Pulmonary artery endothelial cell (primary cell): ENCODE data around the gene PPP1R12C. TPM values are rescaled to one million over a fixed set of nuclear protein-coding genes. Genes with fewer than 3 reads are reported as not detected.
A peak's percentile ranks its signal among the peaks of the same experiment; 100 is the strongest.
"Not testable (repeated sequence)": the region's sequence is repeated elsewhere in the genome, so short reads cannot be mapped to it uniquely, and the experiment has no call there.

Source experiments
- DNase-seq: peaks from one replicate; pipeline ENCODE4 v3.0.0-alpha.2; 2011; ENCODE audit warnings: low read depth, low spot score
- total RNA-seq: library from RNA; depleted of rRNA; stranded (reverse); fragments of >200 nt; gene quantifications from 2 replicates; pipeline ENCODE4 v1.2.3, GENCODE V29; 2014

PPP1R12C gene
- total RNA-seq, result 34.8 and 37.1 TPM in 2 replicates

DNA sequence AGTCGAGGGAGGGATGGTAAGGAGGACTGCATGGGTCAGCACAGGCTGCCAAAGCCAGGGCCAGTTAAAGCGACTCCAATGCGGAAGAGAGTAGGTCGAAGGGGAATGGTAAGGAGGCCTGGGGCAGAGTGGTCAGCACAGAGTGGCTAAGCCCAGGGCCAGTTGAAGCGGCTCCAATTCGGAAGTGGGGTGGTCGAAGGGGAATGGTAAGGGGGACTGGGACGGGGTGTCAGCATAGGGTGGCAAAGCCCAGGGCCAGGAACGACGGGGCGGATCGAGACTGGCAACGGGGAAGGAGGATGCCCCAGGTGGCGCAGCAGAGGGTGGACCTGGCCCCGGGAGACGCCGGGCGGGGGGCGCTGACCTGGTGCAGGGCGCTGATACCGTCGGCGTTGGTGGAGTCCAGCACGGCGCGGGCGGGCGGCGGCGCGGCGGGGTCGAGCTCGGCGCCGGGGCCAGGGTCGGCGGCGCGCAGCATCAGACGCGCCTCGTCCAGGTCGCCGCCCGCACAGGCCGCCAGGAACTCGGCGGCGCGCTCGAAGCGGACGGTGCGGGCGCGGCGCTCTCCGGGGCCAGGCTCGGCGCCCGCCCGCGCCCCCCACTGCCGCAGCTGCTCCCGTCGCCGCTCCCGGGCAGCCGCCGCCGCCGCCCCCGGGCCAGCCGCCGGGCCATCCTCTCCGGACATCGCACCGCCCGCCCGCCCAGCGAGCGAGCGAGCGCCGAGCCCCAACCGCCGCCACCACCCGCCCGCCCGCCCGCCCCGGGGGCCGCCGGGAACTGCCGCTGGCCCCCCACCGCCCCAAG lies at the start of gene PPP1R12C:
Gene PPP1R12C (minus strand): TSS at position 779 of the 804 bp plus-strand sequence. CDS start 94 bp downstream, at position 685.
- no peak for DNase-seq

DNA sequence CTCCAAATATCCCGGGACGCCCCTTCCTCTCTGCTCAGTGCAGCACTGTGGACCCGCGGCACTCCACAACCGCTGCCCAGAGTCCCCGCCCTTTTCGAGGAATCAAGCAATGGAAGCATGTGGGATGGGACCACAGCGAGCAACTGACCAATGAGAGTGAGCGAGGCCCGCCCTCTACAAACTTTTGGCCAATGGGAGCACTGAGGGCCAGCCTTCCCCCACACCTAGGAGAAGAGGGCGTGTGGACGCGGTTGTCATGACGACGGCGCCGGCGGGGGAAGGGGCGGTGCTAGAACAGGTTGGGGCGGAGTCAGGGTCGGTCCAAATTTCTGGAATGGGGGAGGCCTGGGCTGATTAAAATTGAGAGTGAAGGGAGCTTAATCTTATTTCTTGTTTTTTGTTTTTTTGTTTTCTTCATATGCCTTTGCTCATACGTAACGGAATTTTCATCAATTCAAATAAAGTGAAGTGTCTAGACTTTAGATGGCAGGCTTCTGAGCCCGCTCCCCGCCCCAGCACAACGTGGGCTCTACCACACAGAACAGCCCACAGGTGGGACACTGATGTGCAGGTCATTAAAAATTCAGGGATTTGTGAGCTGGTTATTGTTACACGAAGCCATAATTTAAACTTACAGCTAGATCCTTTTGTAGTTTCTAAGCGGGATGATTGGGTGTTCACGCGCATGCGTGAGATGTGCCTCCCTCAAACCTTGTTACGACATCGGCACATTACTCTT lies 49.3 kb upstream of the PPP1R12C start, which contains the start of gene DNAAF3:
Gene DNAAF3 (minus strand): TSS at position 84 of the 739 bp plus-strand sequence. CDS start 200 bp downstream, outside the sequence.
- peak; percentile 91 for DNase-seq

DNA sequence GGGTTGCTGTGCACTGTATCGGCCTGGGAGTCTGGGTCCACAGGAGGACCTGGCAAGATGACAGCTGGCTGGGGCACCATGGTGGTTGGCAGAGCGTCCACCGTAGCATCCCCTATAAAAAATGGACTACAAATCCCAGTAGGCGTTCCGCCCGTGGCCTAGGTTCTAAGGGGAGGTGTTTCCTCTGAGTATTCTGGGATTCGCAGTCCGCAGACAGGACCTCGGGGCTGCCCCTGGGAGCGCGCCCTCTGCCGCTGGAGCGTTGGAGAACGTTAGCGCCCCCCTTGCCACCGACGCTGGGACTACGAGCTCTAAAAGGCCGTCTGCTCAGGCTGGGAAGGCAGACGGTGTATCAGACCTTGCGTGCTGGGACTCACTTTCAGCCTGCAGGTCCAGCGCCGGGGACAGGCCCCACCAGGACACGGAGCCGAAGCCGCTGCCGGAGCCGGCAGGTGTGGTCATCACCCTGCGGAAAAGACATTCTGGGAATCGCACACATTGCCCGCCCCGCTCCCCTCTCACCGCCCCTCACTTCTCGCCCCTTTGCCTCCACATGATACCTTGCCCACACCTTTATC lies 48.6 kb upstream of the PPP1R12C start:
- DNase-seq, result peak; percentile 29

DNA sequence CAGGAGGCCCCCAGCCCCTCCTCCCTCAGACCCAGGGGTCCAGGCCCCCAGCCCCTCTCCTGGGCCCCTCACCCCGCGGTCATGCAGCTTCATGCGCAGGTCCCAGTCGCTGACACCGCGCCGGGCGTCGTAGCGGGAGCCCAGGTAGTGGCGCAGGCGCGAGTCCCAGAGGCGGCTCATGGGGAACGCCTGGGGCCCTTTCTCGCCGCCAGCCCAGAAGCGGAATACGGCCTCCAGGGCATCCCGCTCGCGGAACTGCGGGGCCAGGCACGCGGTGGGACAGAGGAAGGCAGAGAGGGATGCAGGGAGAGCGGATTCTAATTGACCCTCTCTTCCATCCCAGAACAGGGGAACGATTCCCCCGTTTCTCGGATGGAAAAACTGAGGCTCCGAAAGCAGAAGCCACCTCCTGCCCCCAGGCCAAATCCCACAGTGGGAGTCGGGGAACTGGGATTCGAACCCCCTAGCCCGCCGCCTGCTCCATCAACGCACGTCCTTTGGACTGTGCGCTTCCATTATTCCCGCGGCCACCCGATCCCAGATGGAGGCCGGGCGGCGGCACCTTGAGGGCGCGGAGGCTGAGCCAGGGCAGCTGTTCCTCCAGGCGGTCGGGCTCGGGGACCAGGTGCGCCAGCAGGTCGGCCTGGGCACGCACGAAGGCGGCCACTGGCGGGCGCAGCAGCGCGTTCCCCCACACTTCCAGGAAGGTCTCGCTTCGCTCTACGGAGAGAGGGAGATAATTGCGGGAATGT lies 44.3 kb upstream of the PPP1R12C start:
- no peak for DNase-seq

- no peak for DNase-seq
Observed at GRCh38 chr19:55160986-55161365, 43.5 kb upstream of the PPP1R12C start.

DNA sequence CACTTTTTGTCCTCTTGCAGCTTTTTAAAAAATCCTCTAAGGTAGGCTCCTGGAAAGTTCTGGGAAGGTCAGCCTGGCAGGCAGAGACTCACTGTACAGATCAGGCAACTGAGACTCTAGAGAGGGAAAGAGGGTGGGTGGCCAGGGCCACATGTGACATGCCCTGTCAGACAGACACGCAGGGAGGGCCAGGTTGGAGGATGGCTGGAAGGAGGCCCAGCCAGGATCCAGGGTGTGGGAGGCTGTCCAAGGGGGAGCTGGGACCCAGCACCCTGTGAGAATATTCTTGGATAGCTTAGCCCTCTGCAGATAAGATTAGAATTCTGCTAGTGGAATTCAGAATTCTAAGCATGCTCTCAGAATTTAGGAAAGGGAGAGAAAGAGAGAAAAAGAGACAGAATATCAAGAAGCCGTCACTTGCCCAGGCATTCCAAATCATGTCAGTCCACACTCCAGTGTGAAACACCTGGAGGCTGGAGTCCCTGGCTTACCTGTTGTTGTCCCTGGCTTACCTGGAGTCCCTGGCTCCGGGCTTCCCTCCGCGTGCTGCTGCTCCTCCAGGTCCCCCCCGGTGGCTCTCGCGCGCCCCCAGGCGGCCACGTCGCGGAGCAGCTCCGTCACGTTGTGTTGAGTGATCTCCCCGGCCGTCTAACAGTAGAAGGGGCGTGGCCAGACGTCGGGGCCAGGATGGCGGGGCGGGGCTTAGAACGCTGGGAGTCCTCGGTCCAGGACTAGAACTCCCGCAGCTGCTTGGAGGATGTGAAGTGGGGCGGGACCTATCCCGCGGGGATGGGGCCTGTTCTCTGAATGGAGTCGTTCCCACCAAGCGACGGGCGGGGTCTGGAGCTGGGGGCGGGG lies 42.9 kb upstream of the PPP1R12C start:
- DNase-seq, result peak; percentile 44

- DNase-seq, result no peak
Observed at GRCh38 chr19:55158848-55159749, 41.7 kb upstream of the PPP1R12C start.

- no peak for DNase-seq
Observed at GRCh38 chr19:55158423-55158822, 41.0 kb upstream of the PPP1R12C start.

DNA sequence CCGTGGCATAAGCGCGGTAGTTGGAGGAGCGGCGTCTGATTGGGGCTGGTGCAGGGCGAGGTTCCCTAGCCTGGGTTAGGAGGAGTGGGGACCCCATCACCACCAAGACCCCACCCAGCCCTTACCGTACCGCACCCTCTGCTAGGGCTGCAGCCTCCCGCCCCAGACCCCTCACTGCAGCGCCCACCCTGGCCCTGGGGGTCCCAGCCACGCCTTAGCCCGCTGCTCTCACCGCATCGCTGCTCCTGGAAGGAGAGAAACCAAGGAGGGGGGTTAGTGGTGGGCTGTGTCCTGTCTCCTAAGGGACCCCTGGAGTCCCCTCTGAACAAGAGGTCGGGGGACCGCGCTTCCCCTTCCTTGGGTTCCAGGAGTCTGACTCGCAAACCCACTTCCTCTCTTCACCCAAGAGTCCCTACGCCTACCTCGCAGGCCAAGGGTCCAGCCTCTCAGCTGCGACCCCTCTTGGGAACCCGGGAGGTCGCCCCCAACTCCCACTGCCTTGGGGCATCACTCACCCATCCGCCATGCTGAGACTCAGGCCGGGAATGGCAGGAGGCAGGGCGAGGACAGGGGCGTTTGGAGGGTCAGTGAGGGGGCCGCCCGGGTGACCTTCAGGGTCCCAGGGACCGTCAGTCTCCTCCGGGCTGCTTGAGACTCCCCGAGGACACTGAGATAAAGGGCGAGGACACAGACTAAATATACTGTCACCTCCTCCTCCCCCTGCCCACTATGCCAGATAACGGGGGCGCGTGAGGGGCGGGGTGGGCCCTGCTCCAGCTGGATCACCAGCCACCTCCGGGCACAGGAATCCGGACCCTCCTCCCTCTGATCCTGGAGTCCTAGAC lies 39.8 kb upstream of the PPP1R12C start, which contains the start of gene TNNI3:
Gene TNNI3 (minus strand): TSS at position 669 of the 845 bp plus-strand sequence. CDS start 143 bp downstream, at position 526.
- no peak for DNase-seq

DNA sequence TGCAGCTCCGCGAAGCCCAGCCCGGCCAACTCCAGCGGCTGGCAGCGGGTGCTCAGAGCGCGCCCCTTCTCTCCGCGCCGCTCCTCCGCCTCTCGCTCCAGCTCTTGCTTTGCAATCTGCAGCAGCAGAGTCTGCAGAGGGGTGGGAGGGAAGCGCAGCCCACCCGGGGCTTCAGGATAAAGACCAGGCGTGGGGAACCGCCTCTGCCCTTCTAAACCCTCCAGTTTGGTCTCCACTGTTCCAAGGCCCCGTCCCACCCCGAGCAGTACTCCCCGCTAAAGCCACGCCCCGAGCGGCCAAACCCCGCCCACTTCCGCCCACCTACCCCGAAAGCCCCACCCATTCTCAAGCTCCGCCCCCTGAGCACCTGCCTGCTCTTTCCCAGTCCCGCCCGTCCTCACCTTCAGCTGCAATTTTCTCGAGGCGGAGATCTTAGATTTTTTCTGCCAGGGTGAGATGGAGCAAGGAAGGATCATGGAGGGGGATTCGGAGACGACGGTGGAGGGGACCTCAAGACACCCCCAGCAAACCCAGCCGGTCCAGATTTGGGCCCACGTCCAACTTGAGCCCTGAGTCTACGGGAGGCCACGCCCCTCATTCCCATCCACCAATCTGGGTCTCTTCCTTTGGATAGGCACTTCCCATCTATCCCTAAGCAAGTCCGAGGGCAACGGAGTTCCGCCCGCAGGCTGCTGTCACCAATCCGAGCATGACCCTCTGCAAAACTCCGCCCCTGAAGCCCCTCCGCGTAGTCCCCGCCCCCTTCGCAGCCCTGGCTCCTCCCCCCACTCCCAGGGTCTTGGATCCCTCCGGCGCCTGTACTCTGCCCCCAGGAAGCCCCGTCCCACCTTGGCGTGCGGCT lies 39.0 kb upstream of the PPP1R12C start:
- DNase-seq, result no peak

DNA sequence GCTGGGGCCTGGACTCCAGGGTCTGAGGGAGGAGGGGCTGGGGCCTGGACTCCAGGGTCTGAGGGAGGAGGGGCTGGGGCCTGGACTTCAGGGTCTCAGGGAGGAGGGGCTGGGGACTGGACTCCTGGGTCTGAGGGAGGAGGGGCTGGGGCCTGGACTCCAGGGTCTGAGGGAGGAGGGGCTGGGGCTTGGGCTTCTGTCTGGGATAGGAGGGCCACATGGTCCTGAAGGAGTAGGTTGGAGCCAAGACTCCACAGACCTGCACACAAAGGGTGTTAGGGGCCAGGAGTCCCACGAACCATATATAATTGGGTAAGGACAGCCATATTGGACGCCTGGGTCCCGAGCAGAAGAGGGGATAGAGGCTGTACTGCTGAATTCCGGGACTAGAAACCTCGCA lies 38.3 kb upstream of the PPP1R12C start:
- DNase-seq, result not testable (repeated sequence)

DNA sequence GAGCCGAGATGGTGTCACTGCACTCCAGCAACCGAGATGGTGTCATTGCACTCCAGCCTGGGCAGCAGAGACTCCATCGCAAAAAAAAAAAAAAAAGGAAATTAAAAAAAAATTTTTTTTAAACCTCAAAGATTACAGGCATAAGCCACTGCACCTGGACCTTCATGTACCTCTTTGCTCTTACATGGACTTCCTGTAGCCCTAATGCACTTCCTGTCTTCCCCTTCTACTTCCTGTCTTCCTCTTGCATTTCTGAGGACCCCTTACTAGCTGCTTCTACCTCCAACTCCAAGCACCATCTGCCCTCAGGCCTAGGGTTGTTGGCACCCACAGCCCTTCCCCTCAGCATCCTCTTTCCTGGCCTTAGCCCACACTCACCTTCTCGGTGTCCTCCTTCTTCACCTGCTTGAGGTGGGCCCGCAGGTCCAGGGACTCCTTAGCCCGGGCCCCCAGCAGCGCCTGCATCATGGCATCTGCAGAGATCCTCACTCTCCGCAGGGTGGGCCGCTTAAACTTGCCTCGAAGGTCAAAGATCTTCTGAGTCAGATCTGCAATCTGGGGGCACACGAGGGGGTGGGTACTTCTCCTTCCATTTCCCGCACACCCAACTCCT lies 36.3 kb upstream of the PPP1R12C start:
- no peak for DNase-seq

GRCh38 chr19:55152017-55152416 lies 34.6 kb upstream of the PPP1R12C start:
- no peak for DNase-seq

- DNase-seq, result no peak
Observed at GRCh38 chr19:55149078-55150003, 31.9 kb upstream of the PPP1R12C start, which contains the start of gene TNNT1. Gene TNNT1 (minus strand): TSS chr19:55149206. CDS start chr19:55147157, 2,049 bp downstream.

GRCh38 chr19:55147545-55148251 lies 30.3 kb upstream of the PPP1R12C start:
- no peak for DNase-seq
